ENCODE measurements around the gene BAIAP2L1.

DNA sequence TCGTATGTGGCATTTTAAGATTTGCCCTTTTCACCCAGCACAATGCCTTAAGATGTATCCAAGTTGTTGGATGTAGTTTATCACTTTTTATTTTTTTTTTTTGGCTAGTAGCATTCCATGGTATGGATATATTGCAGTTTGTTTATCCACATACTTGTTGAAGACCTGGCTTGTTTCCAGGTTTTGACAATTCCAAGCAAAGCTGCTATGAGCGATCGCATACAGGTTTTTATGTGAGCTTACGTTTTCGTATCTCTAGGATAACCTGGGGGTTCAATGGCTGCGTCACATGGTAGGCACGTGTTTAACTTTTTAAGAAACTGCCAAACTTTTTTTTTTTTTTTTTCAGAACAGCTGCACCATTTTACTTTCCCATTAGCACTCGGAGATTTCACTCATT, 32.2 kb downstream of the BAIAP2L1 start:
- TF ChIP-seq POLR2A (IDR thresholded peaks at IDR 0.05), result no peak
- TF ChIP-seq CTCF (IDR thresholded peaks at IDR 0.05), result no peak
